ENCODE measurements around the gene PLEKHA6.

The PLEKHA6 gene

DNA sequence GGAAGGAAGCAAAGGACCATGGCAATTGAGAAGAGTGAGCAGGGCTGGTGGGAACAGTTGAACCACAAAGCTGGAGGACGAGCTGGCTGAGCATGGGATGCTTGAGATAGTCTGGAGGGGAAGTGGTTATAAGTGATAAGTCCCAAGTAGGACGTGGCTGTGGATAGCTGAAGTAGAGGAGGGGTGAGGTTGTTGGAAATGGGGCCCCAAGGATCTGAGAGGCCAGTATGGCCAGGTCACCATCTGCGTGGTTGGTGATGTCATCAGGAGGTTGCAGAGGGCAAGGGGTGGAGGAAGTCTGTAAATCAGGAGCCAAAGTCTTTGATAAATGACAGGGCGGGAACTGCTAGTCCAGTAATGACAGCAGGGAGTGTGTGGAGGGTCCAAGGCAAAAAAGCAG, 182.6 kb downstream of the PLEKHA6 start:
- no peak for DNase-seq

- DNase-seq, result no peak
Observed at GRCh38 chr1:204176049-204176448, 183.7 kb downstream of the PLEKHA6 start.

GRCh38 chr1:204174958-204175357, 184.8 kb downstream of the PLEKHA6 start:
- DNase-seq, result no peak

DNA sequence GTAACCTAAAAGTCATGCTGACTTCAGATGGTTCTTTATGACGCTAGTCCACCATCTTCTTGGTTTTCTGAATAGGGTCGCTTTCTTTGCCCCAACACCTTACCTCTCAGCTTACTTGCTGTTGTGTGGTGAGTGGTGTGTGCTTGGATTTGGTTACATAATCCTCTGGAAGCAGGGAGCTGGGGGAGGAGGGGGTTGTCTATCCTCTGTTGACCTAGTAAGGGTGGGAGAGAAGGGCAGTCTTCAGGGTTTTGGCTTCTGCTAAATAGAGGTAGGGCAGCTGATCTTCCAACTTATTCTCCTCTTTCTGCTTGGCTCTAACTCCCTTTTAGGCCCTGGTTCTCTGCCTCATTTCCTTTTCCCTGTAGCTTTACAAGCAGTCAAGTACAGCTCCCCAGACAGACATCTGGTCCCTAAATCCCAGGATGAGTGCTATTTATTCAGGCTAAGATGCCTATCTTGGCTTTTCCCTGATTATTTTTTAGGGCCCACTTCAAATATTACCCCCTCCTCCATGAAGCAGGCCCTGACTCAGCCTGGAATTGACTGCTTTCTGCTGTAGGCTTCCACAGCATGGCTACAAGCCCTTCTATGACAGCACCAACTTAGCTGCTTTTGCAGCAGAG, 187.2 kb downstream of the PLEKHA6 start:
- no peak for DNase-seq

DNA sequence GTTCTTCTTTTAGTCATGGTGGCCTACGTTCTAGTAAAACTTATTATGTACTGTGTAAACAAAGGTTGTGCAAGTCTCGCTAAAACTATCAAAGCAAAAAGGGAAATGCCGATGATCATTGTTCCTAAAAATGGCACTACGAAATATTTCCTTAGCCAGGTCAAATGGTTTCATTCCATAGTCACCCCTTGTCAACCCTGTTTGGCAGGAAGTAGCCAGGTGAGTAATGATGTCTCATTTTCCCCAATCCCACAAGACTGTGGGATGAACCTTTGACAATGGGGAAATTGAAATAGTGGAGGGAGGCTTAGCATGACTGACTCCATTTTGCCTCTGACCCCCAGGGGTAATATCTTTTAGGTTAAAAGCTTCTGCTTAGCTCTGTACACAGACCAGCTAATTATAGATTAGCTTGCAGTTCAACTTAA, 188.0 kb downstream of the PLEKHA6 start:
- no peak for DNase-seq

DNA sequence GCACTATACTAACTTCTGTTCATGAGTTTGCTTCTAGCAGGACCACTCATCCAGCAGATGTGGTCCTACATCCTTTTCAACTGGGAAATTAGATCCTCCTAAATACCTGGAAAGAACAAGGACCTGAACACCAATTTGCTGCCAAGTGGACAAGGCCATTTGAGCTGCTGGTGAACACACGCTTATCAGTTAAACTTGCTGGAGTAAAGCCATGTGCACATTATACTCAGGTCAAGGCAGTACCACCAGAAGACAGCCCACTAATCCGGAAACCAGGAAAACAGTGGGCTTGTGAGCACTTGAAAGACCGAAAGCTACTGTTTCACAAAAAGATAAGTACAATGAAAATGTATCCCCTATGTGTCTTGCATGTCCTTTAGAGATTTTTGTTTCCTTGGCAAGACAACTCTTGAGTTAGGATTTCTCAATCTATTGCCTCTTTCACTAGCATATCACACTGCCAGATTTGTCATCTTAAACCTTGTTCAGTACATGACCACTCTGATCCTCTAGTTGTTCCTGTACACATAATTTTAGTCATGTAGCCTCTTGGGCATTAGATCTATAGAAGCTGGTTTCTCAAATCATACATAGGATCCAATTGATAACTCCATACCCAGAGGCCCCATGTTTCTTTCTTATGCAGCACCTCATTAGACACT, 189.1 kb downstream of the PLEKHA6 start:
- DNase-seq, result no peak

DNA sequence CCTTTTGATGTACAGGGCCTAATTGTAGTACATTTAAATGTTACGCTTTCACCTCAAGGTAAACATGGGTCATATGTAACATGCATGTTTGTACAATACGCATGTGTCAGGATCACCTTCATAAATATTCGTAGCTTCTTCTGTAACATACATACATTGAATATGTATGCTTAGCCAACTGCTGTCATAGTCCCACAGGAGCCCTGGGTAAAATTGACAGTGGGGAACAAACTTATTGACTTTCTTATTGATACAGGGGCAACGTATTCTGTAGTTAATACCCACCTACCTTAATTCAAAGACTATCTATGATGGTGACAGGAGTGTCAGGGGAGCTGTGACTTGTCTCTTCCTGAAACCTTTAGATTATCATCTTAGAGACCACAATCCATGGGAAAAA, 189.9 kb downstream of the PLEKHA6 start:
- no peak for DNase-seq
